HL-60 (cell line): ENCODE measurements around the gene TNIK.
"Not testable (repeated sequence)": the region's sequence is repeated elsewhere in the genome, so short reads cannot be mapped to it uniquely, and the experiment has no call there.

ENCODE experiments used
- CTCF ChIP-seq: IDR thresholded peaks from one replicate; pipeline ENCODE4 v1.5.1; 2011; ENCODE audit warnings: low read length, control low read depth, inconsistent platforms; ENCODE audit not compliant: insufficient read depth
- GABPA ChIP-seq: IDR thresholded peaks from 2 replicates; pipeline ENCODE4 v1.6.1; 2012; ENCODE audit warnings: low read depth
- POLR2AphosphoS5 ChIP-seq: IDR thresholded peaks from 2 replicates; pipeline ENCODE4 v1.6.1; 2012; ENCODE audit warnings: low read depth
- REST ChIP-seq: IDR thresholded peaks from 2 replicates; pipeline ENCODE4 v1.6.1; 2012; ENCODE audit warnings: low read depth; ENCODE audit not compliant: insufficient replicate concordance
- SPI1 ChIP-seq: IDR thresholded peaks from 2 replicates; pipeline ENCODE4 v1.6.1; 2012; ENCODE audit warnings: low read depth, mild to moderate bottlenecking, borderline replicate concordance

GRCh38 chr3:171305823-171306222, 154.4 kb downstream of the TNIK start:
- not testable (repeated sequence) for TF ChIP-seq CTCF, REST, POLR2AphosphoS5, GABPA, SPI1
